HPDE6-E6E7 (cell line): Measurements from ENCODE around the gene ZNF829.

Experiments
- DNase-seq: peaks from one replicate; pipeline ENCODE4 v3.0.0; 2011; ENCODE audit warnings: missing footprints; ENCODE audit errors: extremely low spot score

The ZNF829 gene

GRCh38 chr19:36915992-36916830, at the start of gene ZNF829, which contains the start of gene ZNF568:
Gene ZNF829, minus strand, starts transcription at chr19:36916291. Its CDS starts 1,124 bp downstream, at chr19:36915167.
Gene ZNF568, plus strand, starts transcription at chr19:36916332. Its CDS starts 6,439 bp downstream, at chr19:36922771.
- peak; percentile 86 for DNase-seq

DNA sequence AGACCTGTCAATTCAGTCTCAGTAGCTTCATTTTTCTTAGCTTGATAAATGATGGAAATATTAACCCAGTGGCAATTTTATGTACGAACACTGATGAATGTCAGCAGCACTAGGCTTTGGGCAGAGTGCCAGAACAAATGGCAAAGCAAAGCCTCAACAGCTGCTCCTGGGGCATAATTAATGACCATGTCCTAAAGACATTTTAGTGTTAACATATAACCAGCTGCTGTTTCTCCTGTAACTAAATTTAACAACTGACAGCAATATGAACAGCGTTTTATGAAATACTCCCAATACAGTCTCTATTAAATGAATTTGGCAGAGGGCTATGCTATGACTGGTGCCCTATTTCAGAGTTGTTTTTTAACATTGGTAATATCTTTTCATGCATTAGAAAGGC, 47.2 kb upstream of the ZNF829 start:
- no peak for DNase-seq

DNA sequence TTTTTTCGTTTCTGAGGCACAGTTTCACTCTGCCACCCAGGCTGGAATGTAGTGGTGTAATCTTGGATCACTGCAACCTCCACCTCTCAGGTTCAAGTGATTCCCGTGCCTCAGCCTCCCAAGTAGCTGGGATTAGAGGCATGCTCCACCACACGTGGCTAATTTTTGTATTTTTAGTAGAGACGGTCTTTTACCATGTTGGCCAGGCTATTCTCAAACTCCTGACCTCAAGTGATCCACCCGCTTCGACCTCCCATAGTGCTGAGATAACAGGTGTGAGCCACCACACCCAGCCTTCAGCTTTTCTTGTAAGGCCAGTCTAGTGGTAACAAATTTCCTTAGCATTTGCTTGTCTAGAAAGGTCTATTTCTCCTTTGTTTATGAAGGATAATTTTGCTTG, 46.3 kb upstream of the ZNF829 start:
- DNase-seq = no peak

DNA sequence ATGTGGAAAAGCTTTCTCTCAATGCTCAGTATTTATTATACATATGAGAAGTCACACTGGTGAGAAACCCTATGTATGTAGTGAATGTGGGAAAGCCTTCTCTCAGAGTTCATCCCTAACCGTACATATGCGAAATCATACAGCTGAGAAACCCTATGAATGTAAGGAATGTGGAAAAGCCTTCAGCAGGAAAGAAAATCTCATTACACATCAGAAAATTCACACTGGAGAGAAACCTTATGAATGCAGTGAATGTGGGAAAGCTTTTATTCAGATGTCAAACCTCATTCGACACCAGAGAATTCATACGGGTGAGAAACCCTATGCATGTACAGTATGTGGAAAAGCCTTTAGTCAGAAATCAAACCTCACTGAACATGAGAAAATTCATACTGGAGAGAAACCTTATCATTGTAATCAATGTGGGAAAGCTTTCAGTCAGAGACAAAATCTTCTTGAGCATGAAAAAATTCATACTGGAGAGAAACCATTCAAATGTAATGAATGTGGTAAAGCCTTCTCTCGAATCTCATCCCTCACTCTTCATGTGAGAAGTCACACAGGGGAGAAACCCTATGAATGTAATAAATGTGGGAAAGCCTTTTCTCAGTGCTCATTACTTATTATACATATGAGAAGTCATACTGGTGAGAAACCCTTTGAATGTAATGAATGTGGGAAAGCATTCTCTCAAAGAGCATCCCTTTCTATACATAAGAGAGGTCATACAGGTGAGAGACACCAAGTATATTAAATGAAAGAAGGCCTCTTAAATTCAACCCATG, 34.4 kb upstream of the ZNF829 start:
- no peak for DNase-seq

DNA sequence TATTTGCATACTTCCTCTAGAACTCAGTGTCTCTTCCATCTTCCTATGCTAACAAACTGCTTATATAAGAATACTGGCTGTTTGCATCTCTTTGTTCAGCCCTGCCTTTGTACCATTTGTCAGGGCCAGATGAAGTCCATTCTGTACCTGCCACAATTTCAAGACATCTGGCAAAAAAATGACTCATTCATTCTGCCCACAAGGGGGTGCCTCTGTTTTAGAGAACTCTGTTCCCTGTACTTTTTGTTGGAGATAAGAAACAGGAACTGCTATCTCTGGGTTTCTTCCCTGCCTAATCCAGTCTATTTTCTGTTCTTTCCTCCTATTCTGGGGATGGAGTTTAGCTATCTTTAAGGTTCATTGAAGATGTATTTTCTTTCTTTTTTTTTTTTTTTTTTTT, 23.1 kb upstream of the ZNF829 start:
- peak; percentile 5 for DNase-seq

DNA sequence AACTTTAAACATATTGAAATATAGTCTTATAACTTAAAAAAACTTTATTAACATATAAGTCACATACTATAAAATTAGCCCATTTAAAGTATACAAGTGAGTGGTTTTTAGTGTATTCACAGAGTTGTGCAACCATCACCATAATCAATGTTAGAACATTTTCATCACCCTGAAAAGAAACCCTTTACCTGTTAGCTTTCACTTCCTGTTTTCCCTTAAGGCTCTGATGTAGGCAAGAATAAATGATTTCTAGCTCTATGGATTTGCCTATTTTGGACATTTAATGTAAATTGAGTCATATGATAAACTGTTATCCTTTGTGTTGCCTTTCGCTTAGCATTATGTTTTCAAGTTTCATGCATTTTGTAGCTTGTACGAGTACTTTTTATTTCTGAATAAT, 15.6 kb upstream of the ZNF829 start:
- DNase-seq = no peak

DNA sequence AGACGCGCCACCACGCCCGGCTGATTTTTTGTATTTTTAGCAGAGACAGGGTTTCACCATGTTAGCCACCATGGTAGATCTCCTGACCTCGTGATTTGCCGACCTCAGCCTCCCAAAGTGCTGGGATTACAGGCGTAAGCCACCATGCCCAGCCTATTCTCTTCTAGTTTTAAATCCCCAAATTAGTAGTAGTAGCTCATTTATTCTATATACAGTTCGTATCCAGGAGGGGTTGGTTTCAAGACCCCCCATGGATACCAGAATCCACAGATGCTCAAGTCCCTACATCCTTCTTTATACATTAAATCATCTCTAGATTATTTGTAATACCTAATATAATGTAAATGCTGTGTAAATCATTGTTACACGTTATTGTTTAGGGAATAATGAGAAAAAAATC, 2.0 kb upstream of the ZNF829 start:
- DNase-seq = no peak

DNA sequence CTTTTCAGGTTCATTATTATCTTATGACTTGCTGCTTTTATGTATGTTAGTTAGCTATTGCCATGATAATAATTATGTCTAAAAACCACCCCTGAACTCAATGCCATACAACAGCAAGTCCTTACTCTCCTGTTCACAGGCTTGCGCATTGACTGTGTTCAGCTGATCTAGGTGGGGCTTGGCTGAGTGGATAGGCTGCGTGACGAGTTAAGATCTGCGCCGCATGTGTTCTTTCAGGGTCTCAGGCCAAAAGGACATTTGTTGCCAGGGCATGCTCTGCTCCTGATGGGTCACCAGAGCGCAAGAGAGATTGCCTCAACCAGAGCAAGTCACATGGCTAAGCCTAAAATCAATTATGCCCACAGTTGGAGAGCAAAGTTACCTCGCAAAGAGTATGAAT, 900 bp upstream of the ZNF829 start:
- no peak for DNase-seq

GRCh38 chr19:36898422-36898821, 17.7 kb downstream of the ZNF829 start:
- DNase-seq = no peak

GRCh38 chr19:36894849-36895383, 21.2 kb downstream of the ZNF829 start:
- no peak for DNase-seq

- no peak for DNase-seq
Observed at GRCh38 chr19:36891768-36892357, 24.2 kb downstream of the ZNF829 start.

GRCh38 chr19:36876993-36877938, 38.8 kb downstream of the ZNF829 start:
- DNase-seq = no peak

- no peak for DNase-seq
Observed at GRCh38 chr19:36851898-36852297, 64.2 kb downstream of the ZNF829 start.

GRCh38 chr19:36850559-36851442, 65.3 kb downstream of the ZNF829 start, which contains the start of gene ZNF345:
Gene ZNF345, plus strand, starts transcription at chr19:36850876. Its CDS starts 25,955 bp downstream, at chr19:36876831.
- DNase-seq = peak; percentile 73

- peak; percentile 89 for DNase-seq
Observed at GRCh38 chr19:36849701-36850558, 66.2 kb downstream of the ZNF829 start.

- DNase-seq = no peak
Observed at GRCh38 chr19:36847968-36848367, 68.1 kb downstream of the ZNF829 start.

DNA sequence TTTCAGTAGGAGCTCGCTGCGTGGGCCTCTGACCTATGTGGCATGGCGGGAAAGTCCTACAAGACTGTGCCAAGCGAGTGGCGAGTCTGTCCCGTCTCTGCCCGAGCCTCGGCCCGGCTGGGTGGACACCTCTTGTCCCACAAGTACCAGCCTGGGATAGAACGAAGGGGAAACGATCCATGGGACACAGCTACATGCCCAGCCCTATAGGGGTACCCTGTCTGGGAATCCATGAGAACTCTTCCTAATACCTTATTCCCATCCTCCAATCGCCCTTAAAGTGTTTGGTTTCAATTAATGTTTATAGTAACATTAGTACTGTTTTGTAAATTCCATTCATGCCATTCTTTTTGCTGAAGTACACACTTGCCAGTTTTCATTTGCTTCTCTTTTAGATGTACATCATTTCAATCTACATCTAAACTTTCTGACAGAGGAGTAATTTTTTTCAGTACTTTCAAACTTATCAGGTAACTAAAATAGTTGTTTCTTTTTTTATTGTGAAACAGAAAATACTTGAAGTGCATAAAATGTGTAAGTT, 77.2 kb downstream of the ZNF829 start:
- no peak for DNase-seq
